MM.1S (cell line): ENCODE results near the gene PSENEN.

Source experiments
- DNase-seq: peaks from one replicate; pipeline ENCODE4 v3.0.0-alpha.2; 2015
- H2AFZ ChIP-seq: fragments of 300-600 bp; sonication (generic); 2 replicates; pipeline ENCODE4 v1.6.0; 2016; ENCODE audit warnings: antibody characterized with exemption, low read length
- H3F3A ChIP-seq: fragments of 300-600 bp; sonication (generic); 2 replicates; pipeline ENCODE4 v1.6.1; 2016; ENCODE audit warnings: mild to moderate bottlenecking, antibody characterized with exemption, low read length, moderate library complexity, mixed read lengths; ENCODE audit not compliant: insufficient read depth
- H3K27ac ChIP-seq: fragments of 300-600 bp; sonication (generic); 2 replicates; pipeline ENCODE4 v1.5.1; 2016; ENCODE audit warnings: mild to moderate bottlenecking, low read length
- H3K27me3 ChIP-seq: fragments of 300-600 bp; sonication (generic); replicated peaks from 2 replicates; pipeline ENCODE4 v1.6.0; 2016; ENCODE audit warnings: low read length; ENCODE audit not compliant: insufficient read depth
- H3K36me3 ChIP-seq: fragments of 300-600 bp; sonication (generic); replicated peaks from 2 replicates; pipeline ENCODE4 v1.6.1; 2016; ENCODE audit warnings: mild to moderate bottlenecking, low read length, mixed read lengths; ENCODE audit not compliant: insufficient read depth
- H3K4me1 ChIP-seq: fragments of 300-600 bp; sonication (generic); 2 replicates; pipeline ENCODE4 v1.6.1; 2016; ENCODE audit warnings: low read length, mixed read lengths
- H3K4me2 ChIP-seq: fragments of 300-600 bp; sonication (generic); 2 replicates; pipeline ENCODE4 v1.6.0; 2016; ENCODE audit warnings: low read depth, low read length
- H3K4me3 ChIP-seq: fragments of 300-600 bp; sonication (generic); 2 replicates; pipeline ENCODE4 v1.5.1; 2016; ENCODE audit warnings: low read length, mixed read lengths
- H3K79me2 ChIP-seq: fragments of 300-600 bp; sonication (generic); 2 replicates; pipeline ENCODE4 v1.6.1; 2016; ENCODE audit warnings: mixed run types, low read length, mixed read lengths
- H3K9ac ChIP-seq: fragments of 300-600 bp; sonication (generic); 2 replicates; pipeline ENCODE4 v1.6.1; 2016; ENCODE audit warnings: low read length, mixed read lengths
- H3K9me2 ChIP-seq: fragments of 300-600 bp; sonication (generic); replicated peaks from 2 replicates; pipeline ENCODE4 v1.6.1; 2016; ENCODE audit warnings: mild to moderate bottlenecking, low read length, mixed read lengths; ENCODE audit not compliant: insufficient read depth
- H3K9me3 ChIP-seq: fragments of 300-600 bp; sonication (generic); replicated peaks from 2 replicates; pipeline ENCODE4 v1.6.1; 2016; ENCODE audit warnings: mild to moderate bottlenecking, low read length, mixed read lengths; ENCODE audit not compliant: insufficient read depth
- H4K20me1 ChIP-seq: fragments of 300-600 bp; sonication (generic); 2 replicates; pipeline ENCODE4 v1.6.1; 2016; ENCODE audit warnings: mild to moderate bottlenecking, low read length, moderate library complexity, mixed read lengths; ENCODE audit not compliant: insufficient read depth
- CTCF ChIP-seq: fragments of 300-600 bp; sonication (generic); IDR thresholded peaks from 2 replicates; pipeline ENCODE4 v1.5.1; 2016; ENCODE audit warnings: antibody characterized with exemption, low read length, mixed read lengths
- EZH2 ChIP-seq: fragments of 300-600 bp; sonication (generic); optimal IDR thresholded peaks from 2 replicates; pipeline ENCODE3; 2017; ENCODE audit warnings: low read depth, mild to moderate bottlenecking, antibody characterized with exemption, low read length, mixed read lengths
- EZH2phosphoT487 ChIP-seq: fragments of 300-600 bp; sonication (generic); IDR thresholded peaks from 2 replicates; pipeline ENCODE4 v1.6.1; 2018; ENCODE audit warnings: antibody characterized with exemption, low read length

PSENEN gene

GRCh38 chr19:35720163-35720524, 25.3 kb upstream of the PSENEN start:
- Histone ChIP-seq H3F3A (peaks cover 7% of the 10 kb centered on the region; the same call in 1 of the 2 replicates), H3K27ac (no peak overlapping the region), H3K4me3 (no peak overlapping the region), H3K9me3 (no peaks in the 10 kb centered on the region), H2AFZ (no peak overlapping the region), H3K36me3 (no peaks in the 10 kb centered on the region), H3K9me2 (no peaks in the 10 kb centered on the region), H3K9ac (no peak overlapping the region), H3K4me1 (peaks cover 9% of the 10 kb centered on the region; the same call in 1 of the 2 replicates), H4K20me1 (no peaks in the 10 kb centered on the region), H3K4me2 (no peak overlapping the region), H3K79me2 (peaks cover 40% of the 10 kb centered on the region), H3K27me3 (no peaks in the 10 kb centered on the region)
- TF ChIP-seq EZH2: no peak
- no peak for TF ChIP-seq EZH2phosphoT487
- no peak for TF ChIP-seq CTCF
- DNase-seq: no peak

- Histone ChIP-seq H3K27ac (no peak overlapping the region), H3K4me2 (no peak overlapping the region), H3K36me3 (0 out of 2 replicates have a peak, but pooled peaks cover under 1% of the 10 kb centered on the region), H3K9me3 (no peaks in the 10 kb centered on the region), H3K79me2 (peaks cover 40% of the 10 kb centered on the region), H2AFZ (no peak overlapping the region), H3K27me3 (no peaks in the 10 kb centered on the region), H3K4me3 (no peak overlapping the region), H3F3A (peaks cover 7% of the 10 kb centered on the region; the same call in 1 of the 2 replicates), H3K4me1 (peaks cover 9% of the 10 kb centered on the region; the same call in 1 of the 2 replicates), H3K9me2 (no peaks in the 10 kb centered on the region), H4K20me1 (no peaks in the 10 kb centered on the region), H3K9ac (no peak overlapping the region)
- no peak for TF ChIP-seq EZH2phosphoT487
- DNase-seq: no peak
Measured at GRCh38 chr19:35720648-35721047, 24.8 kb upstream of the PSENEN start.

GRCh38 chr19:35721374-35721773, 24.1 kb upstream of the PSENEN start:
- Histone ChIP-seq H2AFZ (no peak overlapping the region), H3K79me2 (peaks cover 40% of the 10 kb centered on the region), H3K4me2 (no peak overlapping the region), H3K4me1 (0 out of 2 replicates have a peak, but pooled peaks cover 4% of the 10 kb centered on the region), H4K20me1 (no peaks in the 10 kb centered on the region), H3K4me3 (no peak overlapping the region), H3K27me3 (no peaks in the 10 kb centered on the region), H3K9me2 (no peaks in the 10 kb centered on the region), H3K9ac (no peak overlapping the region), H3K9me3 (no peaks in the 10 kb centered on the region), H3F3A (peaks cover 4% of the 10 kb centered on the region; the same call in 1 of the 2 replicates), H3K27ac (no peak overlapping the region), H3K36me3 (0 out of 2 replicates have a peak, but pooled peaks cover 6% of the 10 kb centered on the region)
- TF ChIP-seq EZH2 (no peak), EZH2phosphoT487 (no peak), CTCF (no peak)
- no peak for DNase-seq

- H3K36me3 ChIP-seq: peaks cover 7% of the 10 kb centered on the region; the same call in 1 of the 2 replicates
- H3K9me2 ChIP-seq: no peaks in the 10 kb centered on the region
- no peak overlapping the region for H2AFZ ChIP-seq
- no peaks in the 10 kb centered on the region for H3K9me3 ChIP-seq
- H3K4me2 ChIP-seq: no peak overlapping the region
- H3K27ac ChIP-seq: no peak overlapping the region
- TF ChIP-seq EZH2 (no peak), CTCF (no peak), EZH2phosphoT487 (no peak)
- peaks cover 40% of the 10 kb centered on the region for H3K79me2 ChIP-seq
- H4K20me1 ChIP-seq: no peaks in the 10 kb centered on the region
- DNase-seq: no peak
- H3F3A ChIP-seq: no peaks in the 10 kb centered on the region
- H3K27me3 ChIP-seq: no peaks in the 10 kb centered on the region
- no peak overlapping the region for H3K9ac ChIP-seq
- H3K4me3 ChIP-seq: no peak overlapping the region
- H3K4me1 ChIP-seq: 0 out of 2 replicates have a peak, but pooled peaks cover 4% of the 10 kb centered on the region
Measured at GRCh38 chr19:35722461-35722860, 23.0 kb upstream of the PSENEN start.
